Tibial nerve (tissue), 4 donors: Measurements from ENCODE around the gene CABYR. TPM values are rescaled to one million over a fixed set of nuclear protein-coding genes. Genes with fewer than 3 reads are reported as not detected.
A peak's percentile ranks its signal among the peaks of the same experiment; 100 is the strongest.

ENCODE experiments used
- DNase-seq, 2 donors: peaks; one replicate each; pipeline ENCODE4 v3.0.0-alpha.2; 2019; ENCODE audit warnings: low spot score in 2 of 2
- H3K27ac ChIP-seq, 4 donors: fragments of 200-600 bp; sonication (generic) in 3 of 4; one replicate each; pipeline ENCODE4 v1.5.1; 2017 to 2019; ENCODE audit warnings: mild to moderate bottlenecking in 1 of 4
- H3K27me3 ChIP-seq, 2 donors: fragments of 200-600 bp; sonication (generic) in 1 of 2; one replicate each; pipeline versions ENCODE4 v1.5.1 to v1.6.0; 2017 to 2019
- H3K36me3 ChIP-seq, 3 donors: fragments of 200-600 bp; sonication (generic); one replicate each; pipeline ENCODE4 v1.5.1; 2018 to 2019
- H3K4me1 ChIP-seq, 4 donors: fragments of 200-600 bp; sonication (generic) in 3 of 4; one replicate each; pipeline ENCODE4 v1.5.1; 2017 to 2019
- H3K4me3 ChIP-seq, 4 donors: fragments of 200-600 bp; sonication (generic) in 3 of 4; one replicate each; pipeline ENCODE4 v1.5.1; 2017 to 2019; ENCODE audit warnings: mild to moderate bottlenecking in 1 of 4, moderate library complexity in 1 of 4
- H3K9me3 ChIP-seq, 4 donors: fragments of 200-600 bp; sonication (generic) in 3 of 4; one replicate each; pipeline ENCODE4 v1.5.1; 2017 to 2019
- CTCF ChIP-seq, 5 experiments: fragments of 200-600 bp in 3 of 5; fragments of 450-650 bp in 2 of 5; sonication (generic) in 3 of 5; IDR thresholded peaks; one replicate each; pipeline ENCODE4 v1.5.1; 2016 to 2019; ENCODE audit warnings: antibody characterized with exemption in 5 of 5, mild to moderate bottlenecking in 3 of 5, moderate library complexity in 2 of 5
- EP300 ChIP-seq, 2 donors: sonication (generic); formaldehyde crosslinking; IDR thresholded peaks; one replicate each; pipeline ENCODE4 v1.6.1; 2017; ENCODE audit warnings: antibody characterized with exemption in 2 of 2, mild to moderate bottlenecking in 1 of 2
- POLR2A ChIP-seq, 2 donors: fragments of 450-650 bp; IDR thresholded peaks; one replicate each; pipeline ENCODE4 v1.6.1; 2017; ENCODE audit warnings: antibody characterized with exemption in 2 of 2, mild to moderate bottlenecking in 2 of 2, moderate library complexity in 2 of 2
- WGBS, 2 donors: methylation state at CpG; one replicate each; pipeline ENCODE4 v1.1.5; 2018; 5-methylcytosine and 5-hydroxymethylcytosine counted together
- total RNA-seq, 4 donors: library from RNA; depleted of rRNA; stranded (reverse); fragments of >200 nt; gene quantifications; one replicate each; pipeline ENCODE4 v1.1.0, GENCODE V29; 2016

CABYR gene
- total RNA-seq, 4 donors from 2014 or later = 0.30 to 1.5 (median 0.81) TPM

- no peak for DNase-seq
- Histone ChIP-seq H3K9me3 (no peaks in the 10 kb centered on the region), H3K4me3 (no peak overlapping the region), H3K27ac (no peak overlapping the region), H3K36me3 (peaks cover 0 to 10% (median 0%) of the 10 kb centered on the region in 3 donors), H3K4me1 (peaks cover 0 to 14% (median 0%) of the 10 kb centered on the region in 4 donors), H3K27me3 (no peaks in the 10 kb centered on the region)
- 94 to 100% methylated on average over 2 of the region's 2 CpGs for WGBS, 2 donors
- TF ChIP-seq POLR2A (IDR thresholded peaks at IDR 0.05) (no peak), EP300 (IDR thresholded peaks at IDR 0.05) (no peak), CTCF (IDR thresholded peaks at IDR 0.05) (no peak)
These were observed 26.9 kb upstream of the CABYR start for GRCh38 chr18:24111936-24112335.

GRCh38 chr18:24112464-24112863 lies 26.4 kb upstream of the CABYR start:
- no peak for DNase-seq
- H3K9me3 ChIP-seq = no peaks in the 10 kb centered on the region
- peaks cover 0 to 14% (median 0%) of the 10 kb centered on the region in 4 donors for H3K4me1 ChIP-seq
- 85 to 93% methylated on average over 4 of the region's 4 CpGs for WGBS, 2 donors
- H3K4me3 ChIP-seq = no peak overlapping the region
- H3K27ac ChIP-seq = no peak overlapping the region
- H3K27me3 ChIP-seq = no peaks in the 10 kb centered on the region
- peaks cover 0 to 10% (median 0%) of the 10 kb centered on the region in 3 donors for H3K36me3 ChIP-seq
- TF ChIP-seq CTCF (IDR thresholded peaks at IDR 0.05) (no peak), EP300 (IDR thresholded peaks at IDR 0.05) (no peak), POLR2A (IDR thresholded peaks at IDR 0.05) (no peak)

GRCh38 chr18:24112874-24113615 lies 25.8 kb upstream of the CABYR start:
- TF ChIP-seq EP300 (IDR thresholded peaks at IDR 0.05) = no peak
- no peak for TF ChIP-seq POLR2A (IDR thresholded peaks at IDR 0.05)
- no peak for TF ChIP-seq CTCF (IDR thresholded peaks at IDR 0.05)
- Histone ChIP-seq H3K9me3 (no peaks in the 10 kb centered on the region), H3K4me1 (peaks cover 0 to 14% (median 0%) of the 10 kb centered on the region in 4 donors), H3K36me3 (peaks cover 0 to 11% (median 0%) of the 10 kb centered on the region in 3 donors), H3K27me3 (no peaks in the 10 kb centered on the region), H3K4me3 (no peak overlapping the region), H3K27ac (no peak overlapping the region)
- 84 to 87% methylated on average over 15 of the region's 15 CpGs for WGBS, 2 donors
- DNase-seq = no peak

GRCh38 chr18:24114924-24115549 lies 23.8 kb upstream of the CABYR start:
- 64 to 74% methylated on average over 4 of the region's 4 CpGs for WGBS, 2 donors
- no peak overlapping the region for H3K4me3 ChIP-seq
- peaks cover 0 to 11% (median 0%) of the 10 kb centered on the region in 4 donors for H3K4me1 ChIP-seq
- TF ChIP-seq CTCF (IDR thresholded peaks at IDR 0.05) (no peak), POLR2A (IDR thresholded peaks at IDR 0.05) (no peak), EP300 (IDR thresholded peaks at IDR 0.05) (no peak)
- H3K36me3 ChIP-seq = peaks cover 0 to 17% (median 0%) of the 10 kb centered on the region in 3 donors
- H3K9me3 ChIP-seq = no peaks in the 10 kb centered on the region
- no peaks in the 10 kb centered on the region for H3K27me3 ChIP-seq
- H3K27ac ChIP-seq = peak overlapping the region in 1 of 4 donors; percentile 38
- DNase-seq = no peak

- Histone ChIP-seq H3K27ac (peak overlapping the region in 1 of 4 donors; percentile 38), H3K27me3 (no peaks in the 10 kb centered on the region), H3K4me1 (peaks cover 0 to 11% (median 0%) of the 10 kb centered on the region in 4 donors), H3K9me3 (no peaks in the 10 kb centered on the region), H3K36me3 (peaks cover 0 to 23% (median 0%) of the 10 kb centered on the region in 3 donors), H3K4me3 (no peak overlapping the region)
- no peak for TF ChIP-seq EP300 (IDR thresholded peaks at IDR 0.05)
- TF ChIP-seq POLR2A (IDR thresholded peaks at IDR 0.05) = no peak
- no peak for TF ChIP-seq CTCF (IDR thresholded peaks at IDR 0.05)
- no peak for DNase-seq
- 49 to 59% methylated on average over 2 of the region's 2 CpGs for WGBS, 2 donors
These were observed 23.2 kb upstream of the CABYR start for GRCh38 chr18:24115628-24116027.
